Sigmoid colon (tissue), 4 donors: ENCODE measurements around the gene NCK1.

ENCODE experiments used
- CTCF ChIP-seq, 4 experiments: fragments of 450-650 bp in 3 of 4; fragments of 200-600 bp in 1 of 4; IDR thresholded peaks; one replicate each; pipeline ENCODE4 v1.5.1; 2016 to 2019; ENCODE audit warnings: antibody characterized with exemption in 4 of 4, mild to moderate bottlenecking in 3 of 4, moderate library complexity in 2 of 4
- EP300 ChIP-seq, 4 donors: sonication (generic); formaldehyde crosslinking; IDR thresholded peaks; one replicate each; pipeline ENCODE4 v1.6.1; 2017; ENCODE audit warnings: antibody characterized with exemption in 4 of 4
- POLR2A ChIP-seq, 2 donors: fragments of 450-650 bp; IDR thresholded peaks; one replicate each; pipeline ENCODE4 v1.6.1; 2016; ENCODE audit warnings: antibody characterized with exemption in 2 of 2, mild to moderate bottlenecking in 2 of 2, moderate library complexity in 2 of 2
- POLR2AphosphoS5 ChIP-seq, 4 donors: sonication (generic); formaldehyde crosslinking; IDR thresholded peaks; one replicate each; pipeline ENCODE4 v1.6.1; 2017; ENCODE audit warnings: antibody characterized with exemption in 4 of 4

GRCh38 chr3:136954251-136954650, 92.2 kb downstream of the NCK1 start:
- no peak for TF ChIP-seq EP300 (IDR thresholded peaks at IDR 0.05)
- no peak for TF ChIP-seq CTCF (IDR thresholded peaks at IDR 0.05)
- TF ChIP-seq POLR2A (IDR thresholded peaks at IDR 0.05), result no peak
- TF ChIP-seq POLR2AphosphoS5 (IDR thresholded peaks at IDR 0.05), result no peak
